Epithelial cell of esophagus (primary cell): ENCODE data around the gene MEGF8.

Experiments used
- DNase-seq: peaks from one replicate; pipeline ENCODE4 v3.0.0; 2010; ENCODE audit warnings: low read depth
- H3K4me3 ChIP-seq: 2 replicates; pipeline ENCODE4 v1.5.1; 2011; ENCODE audit warnings: mild to moderate bottlenecking, low read length, control low read depth
- CTCF ChIP-seq: IDR thresholded peaks from 2 replicates; pipeline ENCODE4 v1.5.1; 2011; ENCODE audit warnings: low read depth, mild to moderate bottlenecking, low read length, control low read depth, inconsistent platforms; ENCODE audit not compliant: insufficient read depth; ENCODE audit errors: missing control alignments

The MEGF8 gene

DNA sequence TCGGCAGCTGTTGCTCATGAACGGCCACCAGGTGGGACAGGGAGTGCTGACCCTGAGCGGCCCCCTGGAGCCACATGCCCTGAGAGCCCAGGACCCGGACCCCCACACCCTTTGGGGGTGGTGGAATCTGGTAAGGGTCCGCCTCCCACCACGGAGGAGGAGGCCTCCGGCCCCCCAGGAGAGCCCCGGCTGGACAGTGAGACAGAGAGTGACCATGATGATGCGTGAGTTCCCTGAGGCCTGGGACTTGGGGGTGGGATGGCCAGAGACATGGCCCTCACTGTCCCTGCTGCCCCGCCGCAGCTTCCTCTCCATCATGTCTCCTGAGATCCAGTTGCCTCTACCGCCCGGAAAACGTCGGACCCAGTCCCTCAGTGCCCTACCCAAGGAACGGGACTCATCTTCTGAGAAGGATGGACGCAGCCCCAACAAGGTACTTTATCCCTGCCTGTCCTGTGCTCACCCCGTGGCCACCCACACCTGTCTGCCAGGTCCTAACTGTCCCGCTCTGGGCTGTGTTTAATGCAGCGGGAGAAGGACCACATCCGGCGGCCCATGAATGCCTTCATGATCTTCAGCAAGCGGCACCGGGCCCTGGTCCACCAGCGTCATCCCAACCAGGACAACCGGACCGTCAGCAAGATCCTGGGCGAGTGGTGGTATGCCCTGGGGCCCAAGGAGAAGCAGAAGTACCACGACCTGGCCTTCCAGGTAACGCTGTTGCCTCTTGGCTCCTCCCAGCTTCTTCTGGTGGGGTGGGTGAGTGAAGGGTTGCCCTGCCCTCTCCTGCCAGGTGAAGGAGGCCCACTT lies 38.2 kb upstream of the MEGF8 start:
- no peak for DNase-seq
- no peak overlapping the region for H3K4me3 ChIP-seq
- TF ChIP-seq CTCF: no peak

- no peak overlapping the region for H3K4me3 ChIP-seq
- TF ChIP-seq CTCF: no peak
- DNase-seq: no peak
These were observed 37.7 kb upstream of the MEGF8 start for GRCh38 chr19:42287827-42288107.

GRCh38 chr19:42288387-42288786 lies 37.0 kb upstream of the MEGF8 start:
- no peak for DNase-seq
- TF ChIP-seq CTCF: no peak
- H3K4me3 ChIP-seq: no peak overlapping the region

- H3K4me3 ChIP-seq: no peak overlapping the region
- no peak for DNase-seq
- TF ChIP-seq CTCF: no peak
These were observed 36.4 kb upstream of the MEGF8 start for GRCh38 chr19:42288881-42289555.

DNA sequence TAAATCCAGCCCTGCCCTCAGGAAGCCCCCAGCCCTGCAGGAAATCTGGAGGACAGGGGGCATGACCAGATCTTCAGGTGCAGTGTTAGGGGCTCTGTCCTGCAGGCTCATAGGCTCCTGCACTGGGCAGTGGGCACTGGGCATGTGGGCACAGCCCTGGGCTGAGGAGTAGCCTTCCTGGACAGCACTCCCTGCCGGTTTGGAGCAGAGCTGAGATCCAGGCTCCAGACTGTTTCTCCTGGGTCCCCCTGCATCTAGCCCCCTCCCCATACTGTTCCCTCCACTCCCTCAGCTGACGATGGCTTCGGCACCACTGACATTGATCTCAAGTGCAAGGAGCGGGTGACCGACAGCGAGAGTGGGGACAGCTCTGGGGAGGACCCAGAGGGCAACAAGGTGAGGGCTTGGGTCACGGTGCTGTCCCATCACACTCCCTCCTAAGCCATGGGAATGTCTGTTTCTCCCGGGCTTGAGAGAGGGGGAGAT lies 35.8 kb upstream of the MEGF8 start:
- no peak for TF ChIP-seq CTCF
- DNase-seq: no peak

DNA sequence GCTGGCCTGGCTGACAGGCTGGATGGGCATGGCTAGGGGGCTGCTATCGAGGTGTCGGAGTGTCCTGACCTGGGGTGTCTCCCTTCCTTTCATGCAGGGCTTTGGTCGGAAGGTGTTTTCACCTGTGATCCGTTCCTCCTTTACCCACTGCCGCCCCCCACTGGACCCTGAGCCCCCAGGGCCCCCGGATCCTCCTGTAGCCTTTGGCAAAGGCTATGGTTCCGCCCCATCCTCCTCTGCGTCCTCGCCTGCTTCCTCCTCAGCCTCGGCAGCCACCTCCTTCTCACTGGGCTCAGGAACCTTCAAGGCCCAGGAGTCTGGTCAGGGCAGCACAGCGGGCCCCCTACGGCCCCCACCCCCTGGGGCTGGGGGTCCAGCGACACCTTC lies 35.3 kb upstream of the MEGF8 start:
- H3K4me3 ChIP-seq: no peak overlapping the region
- no peak for DNase-seq
- no peak for TF ChIP-seq CTCF

More for the DNA sequence above, 35.8 kb upstream of the MEGF8 start:
- H3K4me3 ChIP-seq: no peak overlapping the region
